Heart right ventricle (tissue), 16 donors: ENCODE data around the gene WWP2. TPM values are rescaled to one million over a fixed set of nuclear protein-coding genes. Genes with fewer than 3 reads are reported as not detected.

Experiments
- ATAC-seq, 8 donors: fragments of 200-7000 bp; cut with Tn5 transposase; one replicate each; pipeline ENCODE4 v1.9.1; 2020; ENCODE audit warnings: mild to moderate bottlenecking in 8 of 8, moderate library complexity in 8 of 8, moderate number of reproducible peaks in 1 of 8
- DNase-seq, 2 donors: peaks; one replicate each; pipeline ENCODE4 v3.0.0-alpha.2; 2020
- H3K27ac ChIP-seq, 10 donors: fragments of 200-600 bp; sonication (generic) in 2 of 10; one replicate each; pipeline versions ENCODE4 v1.5.0 to v1.8.0; 2020 to 2022; ENCODE audit warnings: mild to moderate bottlenecking in 3 of 10
- H3K27me3 ChIP-seq, 7 donors: fragments of 200-600 bp; one replicate each; pipeline ENCODE4 v1.8.0; 2021 to 2022; ENCODE audit warnings: mild to moderate bottlenecking in 2 of 7
- H3K36me3 ChIP-seq, 9 donors: fragments of 200-600 bp; sonication (generic) in 1 of 9; one replicate each; pipeline versions ENCODE4 v1.5.0 to v1.8.0; 2020 to 2022; ENCODE audit warnings: mild to moderate bottlenecking in 2 of 9
- H3K4me1 ChIP-seq, 9 donors: fragments of 200-600 bp; sonication (generic) in 1 of 9; one replicate each; pipeline versions ENCODE4 v1.5.0 to v1.8.0; 2020 to 2022; ENCODE audit warnings: mild to moderate bottlenecking in 4 of 9
- H3K4me3 ChIP-seq, 10 donors: fragments of 200-600 bp; sonication (generic) in 2 of 10; one replicate each; pipeline versions ENCODE4 v1.5.0 to v1.8.0; 2020 to 2022; ENCODE audit warnings: mild to moderate bottlenecking in 7 of 10, moderate library complexity in 2 of 10
- H3K9me3 ChIP-seq, 11 donors: fragments of 200-600 bp in 10 of 11; sonication (generic) in 2 of 11; one replicate each; pipeline versions ENCODE4 v1.5.0 to v1.8.0; 2013 to 2022; ENCODE audit warnings: mild to moderate bottlenecking in 2 of 11, control low read depth in 1 of 11, moderate library complexity in 1 of 11
- CTCF ChIP-seq, 9 donors: fragments of 200-600 bp; sonication (generic) in 2 of 9; IDR thresholded peaks; one replicate each; pipeline versions ENCODE4 v1.5.0 to v1.8.0; 2021 to 2022; ENCODE audit warnings: antibody characterized with exemption in 9 of 9, mild to moderate bottlenecking in 5 of 9, moderate library complexity in 1 of 9
- WGBS, 2 donors: extraction: QIAGEN DNeasy Blood & Tissue Kit; methylation state at CpG; one replicate each; pipeline ENCODE4 v1.1.7; 2013; ENCODE audit warnings: inconsistent platforms in 1 of 2; 5-methylcytosine and 5-hydroxymethylcytosine counted together
- intact Hi-C, 10 donors: fragments of 100-400 bp; cut with DNase I; formaldehyde crosslinking; loops; one replicate each; pipeline versions ENCODE4 v1.11.1 to v1.14.2; 2022
- polyA plus RNA-seq, 2 donors: library from polyadenylated mRNA; stranded (reverse); fragments of 200-250 nt; gene quantifications; one replicate each; pipeline ENCODE4 v1.2.3, GENCODE V29; 2013
- total RNA-seq, 10 donors: library from RNA; stranded (reverse); fragmentation: NEBNext Ultra II Directional in 3 of 10; extraction: Animal tissue kit (Norgen Biotek cat#: 25700) in 3 of 10; gene quantifications; one replicate each; pipeline versions ENCODE4 v1.2.1 to v1.2.4, GENCODE V29; 2021 to 2023
- donor health status: Arrhythmogenic right ventricular cardiomyopathy.
- donor health status: ischemic (EF 13 %, LVEDD 7.1; RV severe dilation, severe dysfunction).
- donor health status: healthy with polysubstance abuse.
- donor health status: DM: no; HTN: yes; CAD: no.
- donor health status: DM: no; HTN: no; CAD: no.
- donor health status: ischemic (EF 25% LVEDD 6.9; RV normal size, moderate dysfunction).
- donor health status: ischemic (EF 25% LVEDD 5.7; RV mildly dilated, moderate dysfunction).
- donor health status: healthy.
- donor health status: DM: yes; HTN: yes; CAD: no.
- donor health status: Ischemic cardiomyopathy.
- donor health status: ischemic (EF 35%, LVEDD 5.7; RV mildly dilated, moderate dysfunction).
- donor health status: nonischemic (EF 11% LVEDD 7.7; RV severe dilation, severe dysfunction).
- donor health status: DM: yes; HTN: yes; CAD: no.
- donor health status: PGD.
- donor health status: ischemic (EF 29% LVEDD 5.4; RV normal size, mild dysfunction).
- donor health status: nonischemic (EF 23%, LVEDD 6.1; RV moderate dilation, normal function).

WWP2 gene
- total and polyA plus RNA-seq, 12 donors, result 9.0 to 31.1 (median 20.7) TPM

GRCh38 chr16:69936252-69936651 is 174.1 kb downstream of the WWP2 start:
- WGBS, 2 donors, result 95 to 96% methylated on average over 16 of the region's 16 CpGs
- Histone ChIP-seq H3K27ac (no peak overlapping the region), H3K27me3 (no peaks in the 10 kb centered on the region), H3K4me1 (no peaks in the 10 kb centered on the region), H3K4me3 (no peak overlapping the region), H3K9me3 (no peaks in the 10 kb centered on the region), H3K36me3 (peaks cover 0 to 100% (median 76%) of the 10 kb centered on the region in 9 donors)
- intact Hi-C loops, result no loop called here
- no peak for ATAC-seq
- DNase-seq, result no peak
- no peak for TF ChIP-seq CTCF (IDR thresholded peaks at IDR 0.05)

- no peaks in the 10 kb centered on the region for H3K4me1 ChIP-seq
- intact Hi-C loops, result no loop called here
- H3K27ac ChIP-seq, result no peak overlapping the region
- TF ChIP-seq CTCF (IDR thresholded peaks at IDR 0.05), result no peak
- 95 to 96% methylated on average over 21 of the region's 21 CpGs for WGBS, 2 donors
- ATAC-seq (no peak), DNase-seq (no peak)
- H3K9me3 ChIP-seq, result no peaks in the 10 kb centered on the region
- H3K4me3 ChIP-seq, result no peak overlapping the region
- H3K36me3 ChIP-seq, result peaks cover 0 to 100% (median 71%) of the 10 kb centered on the region in 9 donors
- H3K27me3 ChIP-seq, result no peaks in the 10 kb centered on the region
Measured at GRCh38 chr16:69936751-69937211, 174.6 kb downstream of the WWP2 start.

GRCh38 chr16:69937465-69937951 is 175.4 kb downstream of the WWP2 start:
- H3K36me3 ChIP-seq, result peaks cover 0 to 100% (median 65%) of the 10 kb centered on the region in 9 donors
- no peaks in the 10 kb centered on the region for H3K9me3 ChIP-seq
- H3K27ac ChIP-seq, result no peak overlapping the region
- peak in 4 of 9 donors; percentile 10 to 29 (median 16) for TF ChIP-seq CTCF (IDR thresholded peaks at IDR 0.05)
- peaks cover 0 to 6% (median 0%) of the 10 kb centered on the region in 9 donors for H3K4me1 ChIP-seq
- no peak overlapping the region for H3K4me3 ChIP-seq
- WGBS, 2 donors, result 85 to 87% methylated on average over 16 of the region's 16 CpGs
- ATAC-seq (no peak), DNase-seq (no peak)
- intact Hi-C loops, result no loop called here
- H3K27me3 ChIP-seq, result no peaks in the 10 kb centered on the region

GRCh38 chr16:69938981-69939820 is 177.1 kb downstream of the WWP2 start:
- DNase-seq (no peak), ATAC-seq (no peak)
- no peak for TF ChIP-seq CTCF (IDR thresholded peaks at IDR 0.05)
- H3K36me3 ChIP-seq, result peaks cover 0 to 86% (median 50%) of the 10 kb centered on the region in 9 donors
- H3K4me1 ChIP-seq, result peaks cover 0 to 9% (median 0%) of the 10 kb centered on the region in 9 donors
- no peak overlapping the region for H3K4me3 ChIP-seq
- intact Hi-C loops, result no loop called here
- no peaks in the 10 kb centered on the region for H3K9me3 ChIP-seq
- 91% methylated on average over 28 of the region's 28 CpGs for WGBS, 2 donors
- no peaks in the 10 kb centered on the region for H3K27me3 ChIP-seq
- no peak overlapping the region for H3K27ac ChIP-seq
